ENCODE results near the gene TRIM63.

GRCh38 chr1:26003262-26003661 lies 64.2 kb downstream of the TRIM63 start:
- TF ChIP-seq CTCF (IDR thresholded peaks at IDR 0.05) (no peak), POLR2A (IDR thresholded peaks at IDR 0.05) (no peak)

Data from body of pancreas (tissue), 4 donors.